DMS53 treated with DMSO at 0.1 percent for 48 hours (cell line): ENCODE measurements around the gene RARS2.
"Not testable (repeated sequence)": the region's sequence is repeated elsewhere in the genome, so short reads cannot be mapped to it uniquely, and the experiment has no call there.

Experiments used
- DNase-seq: peaks from one replicate; lab custom pipeline; 2025; ENCODE audit not compliant: unreplicated experiment; lab: John Stamatoyannopoulos, UW

RARS2 gene

GRCh38 chr6:87504441-87504840, 85.3 kb downstream of the RARS2 start:
- no peak for DNase-seq

- no peak for DNase-seq
Observed at GRCh38 chr6:87501809-87502572, 87.8 kb downstream of the RARS2 start.

- no peak for DNase-seq
Observed at GRCh38 chr6:87498048-87498447, 91.7 kb downstream of the RARS2 start.

GRCh38 chr6:87494761-87495422, 94.9 kb downstream of the RARS2 start:
- DNase-seq: no peak

- DNase-seq: not testable (repeated sequence)
Observed at GRCh38 chr6:87489326-87489725, 100.5 kb downstream of the RARS2 start.

GRCh38 chr6:87487555-87487954, 102.2 kb downstream of the RARS2 start:
- no peak for DNase-seq

- DNase-seq: no peak
Observed at GRCh38 chr6:87484491-87484890, 105.3 kb downstream of the RARS2 start.

- no peak for DNase-seq
Observed at GRCh38 chr6:87483929-87484328, 105.9 kb downstream of the RARS2 start.

- no peak for DNase-seq
Observed at GRCh38 chr6:87482366-87482765, 107.4 kb downstream of the RARS2 start.

- no peak for DNase-seq
Observed at GRCh38 chr6:87481931-87482330, 107.9 kb downstream of the RARS2 start.

GRCh38 chr6:87473419-87473903, 116.3 kb downstream of the RARS2 start:
- DNase-seq: no peak

GRCh38 chr6:87472525-87473418, 117.0 kb downstream of the RARS2 start, which contains the start of gene SLC35A1:
TSS of gene SLC35A1 (plus strand) at chr6:87472974. CDS start at chr6:87473004, 30 bp downstream.
- DNase-seq: peak; percentile 52

- DNase-seq: no peak
Observed at GRCh38 chr6:87465051-87465450, 124.7 kb downstream of the RARS2 start.
